ENCODE data around the gene SCGB2B2.

DNA sequence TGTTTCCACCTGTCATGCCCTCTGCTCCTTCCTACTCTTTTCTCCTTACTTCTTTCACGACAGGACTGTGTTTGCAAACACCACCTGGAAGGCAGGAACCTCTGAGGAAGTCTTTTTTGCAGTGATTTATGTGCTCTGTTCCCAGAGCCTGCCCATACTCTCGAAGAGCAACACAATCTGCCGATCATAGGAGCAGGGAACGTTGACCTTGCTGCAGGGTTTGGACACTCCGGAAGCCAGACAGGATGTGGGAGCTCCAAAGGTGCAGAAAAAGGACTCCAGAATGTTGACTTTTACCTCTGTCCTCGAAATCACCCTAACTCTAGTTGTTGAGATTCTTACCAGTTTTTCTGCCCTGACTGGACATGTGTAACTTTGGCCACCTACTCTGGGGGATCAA, 48.4 kb upstream of the SCGB2B2 start:
- no peak for TF ChIP-seq CTCF (optimal IDR thresholded peaks at IDR 0.05 in 1 of 3, IDR thresholded peaks at IDR 0.05 in 1 of 3, conservative IDR thresholded peaks at IDR 0.05 in 1 of 3; ENCODE audit: extremely low read depth in 1 of 3, insufficient read depth in 2 of 3, low read length in 3 of 3)
- TF ChIP-seq EZH2 (IDR thresholded peaks at IDR 0.05; ENCODE audit: low read length): no peak

All from keratinocyte (primary cell).